ENCODE measurements around the gene FOXI2.

FOXI2 gene

GRCh38 chr10:127736915-127737562 is at the start of gene FOXI2:
TSS of gene FOXI2 (plus strand) at chr10:127737185. CDS start at chr10:127737274, 89 bp downstream.
- no peak for DNase-seq (ENCODE audit: low read depth in 1 of 2, low spot score in 1 of 2)

GRCh38 chr10:127687548-127687947 is 49.4 kb upstream of the FOXI2 start:
- DNase-seq (ENCODE audit: low read depth in 1 of 2, low spot score in 1 of 2), result no peak

- DNase-seq (ENCODE audit: low read depth in 1 of 2, low spot score in 1 of 2), result no peak
Measured at GRCh38 chr10:127690176-127690835, 46.7 kb upstream of the FOXI2 start.

GRCh38 chr10:127694580-127695193 is 42.3 kb upstream of the FOXI2 start:
- DNase-seq (ENCODE audit: low read depth in 1 of 2, low spot score in 1 of 2), result no peak

- no peak for DNase-seq (ENCODE audit: low read depth in 1 of 2, low spot score in 1 of 2)
Measured at GRCh38 chr10:127695431-127695830, 41.6 kb upstream of the FOXI2 start.

- DNase-seq (ENCODE audit: low read depth in 1 of 2, low spot score in 1 of 2), result no peak
Measured at GRCh38 chr10:127698886-127699285, 38.1 kb upstream of the FOXI2 start.

GRCh38 chr10:127699311-127699710 is 37.7 kb upstream of the FOXI2 start:
- DNase-seq (ENCODE audit: low read depth in 1 of 2, low spot score in 1 of 2), result no peak

GRCh38 chr10:127702271-127702670 is 34.7 kb upstream of the FOXI2 start:
- DNase-seq (ENCODE audit: low read depth in 1 of 2, low spot score in 1 of 2), result no peak

- DNase-seq (ENCODE audit: low read depth in 1 of 2, low spot score in 1 of 2), result no peak
Measured at GRCh38 chr10:127715249-127715648, 21.7 kb upstream of the FOXI2 start.

- no peak for DNase-seq (ENCODE audit: low read depth in 1 of 2, low spot score in 1 of 2)
Measured at GRCh38 chr10:127715782-127716378, 21.1 kb upstream of the FOXI2 start.

GRCh38 chr10:127720142-127720541 is 16.8 kb upstream of the FOXI2 start:
- DNase-seq (ENCODE audit: low read depth in 1 of 2, low spot score in 1 of 2), result no peak

GRCh38 chr10:127720903-127721302 is 16.1 kb upstream of the FOXI2 start:
- DNase-seq (ENCODE audit: low read depth in 1 of 2, low spot score in 1 of 2), result no peak

- DNase-seq (ENCODE audit: low read depth in 1 of 2, low spot score in 1 of 2), result no peak
Measured at GRCh38 chr10:127734753-127735152, 2.2 kb upstream of the FOXI2 start.

GRCh38 chr10:127735156-127735555 is 1.8 kb upstream of the FOXI2 start:
- DNase-seq (ENCODE audit: low read depth in 1 of 2, low spot score in 1 of 2), result no peak

- no peak for DNase-seq (ENCODE audit: low read depth in 1 of 2, low spot score in 1 of 2)
Measured at GRCh38 chr10:127735723-127736221, 1.2 kb upstream of the FOXI2 start.

- no peak for DNase-seq (ENCODE audit: low read depth in 1 of 2, low spot score in 1 of 2)
Measured at GRCh38 chr10:127736222-127736914, 617 bp upstream of the FOXI2 start.

GRCh38 chr10:127737563-127738511 is 852 bp downstream of the FOXI2 start:
- DNase-seq (ENCODE audit: low read depth in 1 of 2, low spot score in 1 of 2), result no peak

GRCh38 chr10:127738512-127739424 is 1.8 kb downstream of the FOXI2 start:
- no peak for DNase-seq (ENCODE audit: low read depth in 1 of 2, low spot score in 1 of 2)

- DNase-seq (ENCODE audit: low read depth in 1 of 2, low spot score in 1 of 2), result no peak
Measured at GRCh38 chr10:127739908-127740307, 2.9 kb downstream of the FOXI2 start.
